Ovary (tissue), 3 donors: ENCODE measurements around the gene ZNF586.

Source experiments
- CTCF ChIP-seq, 3 donors: fragments of 450-650 bp in 2 of 3; fragments of 200-600 bp in 1 of 3; IDR thresholded peaks; one replicate each; pipeline versions ENCODE4 v1.5.1 to v1.8.0; 2016 to 2022; ENCODE audit warnings: antibody characterized with exemption in 3 of 3, mild to moderate bottlenecking in 1 of 3
- EP300 ChIP-seq: sonication (generic); formaldehyde crosslinking; IDR thresholded peaks from one replicate; pipeline ENCODE4 v1.6.1; 2017; ENCODE audit warnings: antibody characterized with exemption
- POLR2A ChIP-seq: fragments of 450-650 bp; IDR thresholded peaks from one replicate; pipeline ENCODE4 v1.6.1; 2017; ENCODE audit warnings: antibody characterized with exemption, mild to moderate bottlenecking, moderate library complexity
- donor health status: DM: no; HTN: no; CAD: no.

GRCh38 chr19:57816652-57817051 lies 47.2 kb downstream of the ZNF586 start:
- no peak for TF ChIP-seq CTCF (IDR thresholded peaks at IDR 0.05)
- no peak for TF ChIP-seq EP300
- TF ChIP-seq POLR2A: no peak
